Activated CD4-positive, alpha-beta T cell treated with anti-CD3 and anti-CD28 coated beads, Interleukin-2, amount 50 U/mL, for 1 hour (primary cell): ENCODE results near the gene LGALS3BP.

Experiments
- DNase-seq: peaks from one replicate; pipeline ENCODE4 v3.0.0-alpha.2; 2020

The LGALS3BP gene

GRCh38 chr17:78999056-78999768, 19.5 kb upstream of the LGALS3BP start:
- no peak for DNase-seq

DNA sequence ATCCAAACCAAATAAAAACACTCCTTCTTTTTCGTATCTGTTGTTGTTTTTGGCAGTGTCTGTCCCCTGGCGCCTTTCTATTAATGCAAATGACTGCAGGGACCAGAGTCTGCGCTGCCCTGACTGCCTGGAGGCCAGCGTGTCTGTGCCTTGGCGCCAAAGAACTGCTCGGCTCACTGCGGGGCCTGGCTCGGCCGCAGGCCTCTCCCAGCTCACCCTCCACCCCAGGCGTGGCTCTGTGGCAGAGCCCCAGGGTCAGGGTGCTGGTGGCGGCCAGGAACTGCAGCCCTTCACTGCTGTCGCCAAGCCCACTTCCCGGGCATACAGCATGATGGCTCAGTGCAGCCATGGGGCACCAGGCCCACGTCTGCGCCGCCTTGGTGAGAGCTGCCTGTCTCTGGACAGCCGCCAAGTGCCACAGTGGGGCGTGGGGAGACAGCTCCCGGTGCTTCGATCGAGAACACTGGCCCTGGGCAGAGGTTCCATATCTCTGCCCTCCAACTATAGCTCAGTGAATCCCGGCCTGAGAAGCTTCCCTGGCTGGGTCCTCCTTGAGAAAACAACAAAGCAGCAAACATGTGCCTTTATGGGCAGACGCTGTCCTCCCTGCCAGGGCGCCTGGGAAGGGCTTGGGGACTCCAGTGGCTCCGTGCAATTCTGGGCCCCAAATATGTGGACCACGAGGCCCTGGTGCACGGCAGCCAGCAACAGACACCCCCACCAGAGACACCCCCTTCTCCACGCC, 18.8 kb upstream of the LGALS3BP start:
- no peak for DNase-seq

- DNase-seq, result no peak
Observed at GRCh38 chr17:78997881-78998280, 18.2 kb upstream of the LGALS3BP start.

- no peak for DNase-seq
Observed at GRCh38 chr17:78997231-78997741, 17.6 kb upstream of the LGALS3BP start.

GRCh38 chr17:78996781-78997201, 17.1 kb upstream of the LGALS3BP start:
- DNase-seq, result no peak

DNA sequence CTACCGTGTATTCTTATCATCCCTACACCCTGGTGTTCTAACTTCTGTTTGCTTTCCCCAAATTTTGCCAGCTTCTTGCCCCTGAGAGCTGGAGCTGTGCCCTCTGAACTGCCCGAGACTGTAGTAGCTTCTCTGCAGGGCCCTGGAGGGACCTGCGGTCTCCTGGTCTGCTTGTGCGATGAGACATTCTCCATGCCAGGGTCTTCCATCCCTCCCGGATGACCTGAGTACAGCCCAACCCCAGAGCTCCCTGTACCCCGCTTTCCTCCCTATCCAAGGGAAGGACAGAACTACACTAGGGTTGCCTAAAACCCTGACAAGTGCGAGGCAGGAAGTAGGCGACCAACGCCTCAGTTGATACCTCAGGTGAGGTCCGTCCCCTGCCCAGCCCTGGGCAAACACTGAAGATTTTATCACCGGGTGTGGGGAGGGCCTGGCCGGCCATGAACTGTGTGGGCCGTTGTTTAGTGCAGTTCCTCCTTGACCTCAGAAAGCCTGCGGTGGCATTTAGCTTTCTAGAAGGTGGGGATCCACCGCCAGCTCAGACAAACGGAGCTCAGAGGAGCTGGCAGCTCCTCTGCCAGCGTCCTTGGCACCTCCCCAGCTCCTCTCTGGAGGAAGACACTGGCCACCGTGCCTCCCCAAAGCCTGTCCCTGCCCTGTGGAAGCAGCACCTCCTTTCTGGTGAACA, 16.2 kb upstream of the LGALS3BP start:
- DNase-seq, result no peak

- no peak for DNase-seq
Observed at GRCh38 chr17:78995022-78995760, 15.5 kb upstream of the LGALS3BP start.

- no peak for DNase-seq
Observed at GRCh38 chr17:78993981-78994671, 14.4 kb upstream of the LGALS3BP start.

- DNase-seq, result peak; percentile 58
Observed at GRCh38 chr17:78993241-78993956, 13.7 kb upstream of the LGALS3BP start.

DNA sequence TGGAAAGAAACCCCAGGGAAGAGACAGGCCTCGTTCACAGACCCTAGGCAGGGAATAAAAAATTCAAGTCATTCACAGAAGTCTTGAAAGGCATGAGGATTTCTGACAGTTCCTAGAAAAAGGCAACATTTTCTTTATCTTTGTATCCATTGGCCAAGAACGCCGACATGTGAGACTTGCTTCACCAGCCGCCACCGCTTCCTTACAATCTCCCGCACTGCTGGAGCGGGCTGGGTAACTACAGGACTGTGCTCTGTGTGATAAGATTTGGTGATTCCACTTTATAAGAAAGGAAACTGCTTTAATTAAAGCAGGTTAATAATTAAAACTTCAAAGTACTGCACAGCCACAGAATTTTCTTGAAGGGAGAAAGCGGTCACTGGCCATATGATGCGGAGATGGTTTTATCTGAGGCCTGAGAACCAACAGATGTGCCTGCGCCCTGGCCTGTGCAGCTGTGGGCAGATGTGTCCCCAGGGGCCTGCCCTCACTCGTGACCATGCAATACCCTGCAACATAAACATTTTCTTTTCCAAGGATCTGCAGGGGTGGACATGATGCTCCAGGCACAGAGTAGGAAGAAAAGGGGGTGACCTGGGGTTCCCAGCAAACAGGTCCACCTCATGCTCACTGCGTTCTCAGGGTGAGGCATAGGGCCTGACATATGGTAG, 13.0 kb upstream of the LGALS3BP start:
- no peak for DNase-seq

DNA sequence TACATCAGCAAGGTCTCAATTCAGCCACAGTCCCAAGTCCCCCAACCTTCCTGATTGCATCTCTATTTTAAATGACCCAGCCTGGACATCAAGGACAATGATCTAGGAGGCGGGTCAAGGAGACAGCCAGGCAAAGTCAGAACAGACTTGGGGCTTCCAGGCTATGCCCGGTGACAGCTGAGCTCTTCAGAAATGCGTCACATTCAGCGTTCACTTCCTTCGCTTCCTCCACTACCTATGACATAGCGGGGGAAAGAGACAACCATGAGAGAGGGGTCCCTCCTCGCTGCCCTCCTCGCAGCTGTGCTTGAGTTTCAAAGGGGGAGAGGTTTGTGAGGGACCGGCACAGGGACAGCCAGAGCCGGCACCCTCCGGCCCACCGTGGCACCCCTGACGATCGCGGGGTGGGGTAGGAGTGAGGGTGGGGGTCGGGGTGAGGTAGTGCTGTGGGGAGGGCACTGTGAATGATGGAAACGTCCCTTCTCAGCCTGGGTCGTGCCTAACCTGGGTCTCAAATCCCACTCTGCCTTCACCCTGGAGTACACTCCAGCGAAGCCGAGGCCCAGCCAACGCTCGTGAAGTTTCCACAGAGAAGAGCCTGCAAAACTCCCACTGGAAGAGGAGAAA, 12.3 kb upstream of the LGALS3BP start:
- DNase-seq, result no peak

DNA sequence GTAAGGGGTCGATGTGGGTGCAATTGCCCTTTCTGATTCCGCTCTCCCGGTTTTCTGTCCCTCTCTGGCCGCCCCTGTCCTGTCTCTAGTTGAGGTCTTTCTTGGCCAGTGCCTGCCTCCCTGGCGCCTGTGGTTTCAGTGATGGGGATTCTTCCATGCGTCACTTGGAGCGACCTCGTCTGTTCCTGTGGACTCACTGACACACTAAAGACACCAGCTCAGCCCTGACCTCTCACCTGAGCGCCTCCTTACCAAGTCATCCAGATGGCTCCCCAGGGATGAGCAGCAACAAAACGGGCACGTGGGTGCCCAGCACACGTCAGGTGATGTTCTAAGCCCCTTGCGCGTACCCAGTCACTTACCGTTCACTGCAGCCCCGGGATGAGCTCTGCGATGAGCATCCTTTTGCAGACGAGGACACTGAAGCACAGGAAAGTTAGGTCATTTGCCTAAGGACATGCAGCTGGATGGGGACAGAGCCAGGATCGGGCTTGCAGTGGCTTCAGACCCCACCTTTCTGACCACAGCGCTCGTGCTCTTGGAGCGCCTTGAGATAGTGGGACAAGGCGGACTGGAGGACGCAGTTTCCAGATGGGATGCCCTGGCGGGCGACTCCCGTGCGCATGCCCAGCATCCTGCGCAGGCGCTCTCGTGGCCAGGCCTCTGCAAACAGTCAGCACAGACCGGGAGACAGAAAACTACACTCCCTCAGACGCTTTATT, 11.5 kb upstream of the LGALS3BP start:
- no peak for DNase-seq

- no peak for DNase-seq
Observed at GRCh38 chr17:78990349-78991016, 10.8 kb upstream of the LGALS3BP start.

GRCh38 chr17:78988152-78988551, 8.4 kb upstream of the LGALS3BP start:
- no peak for DNase-seq

DNA sequence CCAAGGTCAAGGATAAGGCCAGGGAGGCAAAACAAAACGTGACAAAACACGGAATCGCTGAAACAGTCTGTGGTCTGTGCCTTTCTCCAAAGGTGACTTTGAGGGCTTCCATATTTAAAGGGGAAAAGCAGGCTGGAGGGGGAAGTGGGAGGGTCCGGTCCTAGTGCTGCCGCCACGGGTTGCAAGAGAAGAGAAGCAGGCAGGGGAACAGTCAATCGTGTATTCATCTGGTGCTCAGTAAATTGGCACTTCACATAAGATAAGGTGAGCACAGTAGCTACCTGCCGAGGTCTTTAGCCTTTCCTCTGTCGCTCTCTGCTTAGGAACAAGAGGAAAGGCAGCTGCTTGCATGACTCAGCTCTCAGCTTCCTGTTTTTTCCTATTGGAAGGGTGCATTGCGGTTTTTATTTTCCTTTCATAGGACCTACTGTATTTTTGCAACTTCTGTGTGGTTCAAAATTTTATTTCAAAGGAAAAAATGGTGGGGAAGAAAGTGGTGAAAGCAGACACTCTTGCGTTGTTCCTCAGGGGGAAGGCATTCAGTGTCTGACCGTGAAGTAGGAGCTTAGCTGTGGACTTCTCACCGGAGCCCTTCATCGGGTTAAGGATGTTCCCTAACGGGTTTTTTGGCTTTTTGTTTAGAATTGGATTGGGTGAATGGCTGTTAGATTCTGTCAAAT, 7.1 kb upstream of the LGALS3BP start:
- DNase-seq, result no peak

- DNase-seq, result no peak
Observed at GRCh38 chr17:78986048-78986648, 6.4 kb upstream of the LGALS3BP start.

- DNase-seq, result no peak
Observed at GRCh38 chr17:78985395-78985794, 5.7 kb upstream of the LGALS3BP start.
